A549 (cell line): ENCODE results near the gene NAXD. TPM values are rescaled to one million over a fixed set of nuclear protein-coding genes. Genes with fewer than 3 reads are reported as not detected.

Experiments
- ATAC-seq, 2 experiments: fragments of 200-7000 bp in 1 of 2; fragments of >200 bp in 1 of 2; cut with Nextera tagmentation in 1 of 2; cut with Tn5 transposase in 1 of 2; 3 replicates each; pipeline versions ENCODE4 v1.8.0 to v1.9.1; 2018 to 2020; ENCODE audit warnings: mild to moderate bottlenecking in 1 of 2, moderate library complexity in 1 of 2
- CTCF ChIA-PET: fragments of 300-600 bp; sonication (Branson Sonifier 250); formaldehyde crosslinking; extraction: SDS; loops from one replicate; lab custom pipeline; 2021; ENCODE audit warnings: antibody characterized with exemption, inconsistent platforms; lab: Yijun Ruan, JAX
- POLR2A ChIA-PET: fragments of 350-600 bp; formaldehyde crosslinking; extraction: SDS; loops from one replicate; lab custom pipeline; 2021; ENCODE audit warnings: antibody characterized with exemption, inconsistent platforms; lab: Yijun Ruan, JAX
- DNase-seq, 2 experiments: peaks; one replicate each; pipeline versions ENCODE4 v3.0.0 to v3.0.0-alpha.2; 2011 to 2016; ENCODE audit warnings: low read depth in 1 of 2, low spot score in 1 of 2
- FAIRE-seq: peaks from 2 replicates; lab custom pipeline; 2011; peaks lifted over from hg19 to GRCh38; lab: Jason Lieb, UNC
- H3K27ac ChIP-seq, 2 experiments: fragments of >200 bp; sonication (Bioruptor Twin); formaldehyde crosslinking; 3 replicates each; pipeline ENCODE4 v1.5.1; 2016 to 2017
- H3K4me1 ChIP-seq: fragments of >200 bp; sonication (Bioruptor Twin); formaldehyde crosslinking; 3 replicates; pipeline ENCODE4 v1.6.1; 2016
- H3K4me2 ChIP-seq: fragments of >200 bp; sonication (Bioruptor Twin); formaldehyde crosslinking; 3 replicates; pipeline ENCODE4 v1.6.1; 2016
- H3K4me3 ChIP-seq: fragments of >200 bp; sonication (Bioruptor Twin); formaldehyde crosslinking; 3 replicates; pipeline ENCODE4 v1.5.1; 2016
- H3K9me3 ChIP-seq: fragments of >200 bp; sonication (Bioruptor Twin); formaldehyde crosslinking; 3 replicates; pipeline ENCODE4 v1.6.1; 2016
- CBX8 ChIP-seq: fragments of 200-600 bp; sonication (generic); IDR thresholded peaks from 2 replicates; pipeline ENCODE4 v1.6.1; 2016
- CHD2 ChIP-seq: fragments of 150-350 bp; IDR thresholded peaks from 2 replicates; pipeline ENCODE4 v1.6.1; 2014; ENCODE audit warnings: low read length; ENCODE audit not compliant: partially characterized antibody
- E2F6 ChIP-seq: IDR thresholded peaks from 2 replicates; pipeline ENCODE4 v1.6.1; 2012; ENCODE audit warnings: low read depth, borderline replicate concordance
- ELK1 ChIP-seq: fragments of 150-350 bp; IDR thresholded peaks from 2 replicates; pipeline ENCODE4 v1.6.1; 2014; ENCODE audit warnings: low read depth, mild to moderate bottlenecking, low read length
- EP300 ChIP-seq, 2 experiments: fragments of >200 bp; sonication (Bioruptor Twin); formaldehyde crosslinking; IDR thresholded peaks; 2 replicates in 1 of 2; 3 replicates in 1 of 2; pipeline ENCODE4 v1.6.1; 2016 to 2017
- ESRRA ChIP-seq: fragments of 150-350 bp; IDR thresholded peaks from 2 replicates; pipeline ENCODE4 v1.6.1; 2014; ENCODE audit warnings: mild to moderate bottlenecking, low read length, borderline replicate concordance
- HES2 ChIP-seq: fragments of >200 bp; sonication (Bioruptor Twin); formaldehyde crosslinking; IDR thresholded peaks from 2 replicates; pipeline ENCODE4 v1.6.1; 2016
- HEYL ChIP-seq: fragments of 250-450 bp; sonication (Bioruptor Pico); IDR thresholded peaks from 2 replicates; pipeline ENCODE4 v1.8.0; 2021; ENCODE audit warnings: mild to moderate bottlenecking, moderate library complexity
- HOXB5 ChIP-seq: fragments of 250-450 bp; sonication (Bioruptor Pico); IDR thresholded peaks from 2 replicates; pipeline ENCODE4 v1.5.0; 2020; ENCODE audit warnings: mild to moderate bottlenecking, moderate library complexity
- JUNB ChIP-seq: fragments of >200 bp; sonication (Bioruptor Twin); formaldehyde crosslinking; IDR thresholded peaks from 2 replicates; pipeline ENCODE4 v1.6.1; 2016
- KDM1A ChIP-seq: fragments of 200-600 bp; sonication (generic); IDR thresholded peaks from 2 replicates; pipeline ENCODE4 v1.6.1; 2016; ENCODE audit warnings: low read depth, mild to moderate bottlenecking
- KDM5A ChIP-seq: fragments of 200-600 bp; sonication (generic); IDR thresholded peaks from 2 replicates; pipeline ENCODE4 v1.6.1; 2016; ENCODE audit warnings: antibody characterized with exemption, mild to moderate bottlenecking
- MAFK ChIP-seq: fragments of 450-650 bp; IDR thresholded peaks from 2 replicates; pipeline ENCODE4 v1.6.1; 2014; ENCODE audit not compliant: partially characterized antibody
- MYC ChIP-seq: IDR thresholded peaks from 2 replicates; pipeline ENCODE4 v1.6.1; 2012; ENCODE audit warnings: mild to moderate bottlenecking, inconsistent platforms, low read length, improper control_type of control experiment, borderline replicate concordance
- NR3C1 ChIP-seq: fragments of >200 bp; sonication (Bioruptor Twin); formaldehyde crosslinking; IDR thresholded peaks from 3 replicates; pipeline ENCODE4 v1.6.1; 2017
- PBX3 ChIP-seq: IDR thresholded peaks from 2 replicates; pipeline ENCODE4 v1.6.1; 2012
- RAD21 ChIP-seq, 2 experiments: fragments of >200 bp in 1 of 2; sonication (Bioruptor Twin) in 1 of 2; formaldehyde crosslinking in 1 of 2; IDR thresholded peaks in 1 of 2; conservative IDR thresholded peaks in 1 of 2; 2 replicates in 1 of 2; 3 replicates in 1 of 2; pipeline ENCODE4 v1.6.1; 2012 to 2018; ENCODE audit warnings: inconsistent platforms in 1 of 2
- RARB ChIP-seq: fragments of 250-450 bp; sonication (Bioruptor Pico); IDR thresholded peaks from 2 replicates; pipeline ENCODE4 v1.8.0; 2021; ENCODE audit warnings: mild to moderate bottlenecking, moderate library complexity
- RCOR1 ChIP-seq: fragments of 150-350 bp; IDR thresholded peaks from 2 replicates; pipeline ENCODE4 v1.6.1; 2014; ENCODE audit warnings: antibody characterized with exemption, low read length, low read depth
- TP53 ChIP-seq: fragments of 250-450 bp; sonication (Bioruptor Pico); IDR thresholded peaks from 2 replicates; pipeline ENCODE4 v1.5.0; 2021; ENCODE audit warnings: mild to moderate bottlenecking, moderate library complexity
- ZC3H11A ChIP-seq: fragments of 450-650 bp; IDR thresholded peaks from 2 replicates; pipeline ENCODE4 v1.6.1; 2014; ENCODE audit warnings: antibody characterized with exemption, mild to moderate bottlenecking
- WGBS: methylation state at CpG from one replicate; pipeline ENCODE4 v1.1.6; 2017; ENCODE audit errors: missing lambda C conversion rate; 5-methylcytosine and 5-hydroxymethylcytosine counted together
- polyA plus RNA-seq, 4 experiments: library from polyadenylated mRNA; depleted of rRNA in 3 of 4; stranded (reverse); fragments of >200 nt; fragmentation: RNase III in 1 of 4; extraction: RNeasy Plus Mini Kit Qiagen cat#74134 plus additional on column Dnase treatment in 1 of 4; gene quantifications; 2 replicates in 3 of 4; 3 replicates in 1 of 4; pipeline ENCODE4 v1.2.3, GENCODE V29; 2011 to 2017

Gene NAXD
- polyA plus RNA-seq, 2 of the 4 experiments (the other 2 are of a cell fraction) = 14.2 to 19.0 TPM

GRCh38 chr13:110570886-110571285 is 44.5 kb upstream of the NAXD start:
- 79% methylated on average over 10 of the region's 10 CpGs for WGBS
- H3K9me3 ChIP-seq = no peaks in the 10 kb centered on the region
- DNase-seq = no peak
- no peak overlapping the region for H3K4me3 ChIP-seq
- ATAC-seq = no peak
- POLR2A ChIA-PET = no interaction called here
- FAIRE-seq = no peak
- CTCF ChIA-PET = no interaction called here
- TF ChIP-seq E2F6 = no peak
- TF ChIP-seq RARB = no peak
- TF ChIP-seq TP53 (CRISPR knock-in tag) = no peak
- TF ChIP-seq EP300 (IDR thresholded peaks at IDR 0.05) = no peak
- TF ChIP-seq ZC3H11A = no peak
- H3K4me2 ChIP-seq = no peak overlapping the region
- H3K27ac ChIP-seq = no peak overlapping the region
- H3K4me1 ChIP-seq = peaks cover 6% of the 10 kb centered on the region; the same call in 1 of the 3 replicates

GRCh38 chr13:110571896-110572777 is 43.2 kb upstream of the NAXD start:
- FAIRE-seq (no peak), DNase-seq (no peak), ATAC-seq (no peak)
- no peak overlapping the region for H3K4me2 ChIP-seq
- TF ChIP-seq MYC (no peak), ESRRA (no peak), JUNB (no peak), MAFK (no peak), HES2 (no peak), KDM1A (no peak), ELK1 (no peak), CBX8 (no peak), HOXB5 (CRISPR knock-in tag) (no peak), CHD2 (no peak), KDM5A (no peak), RCOR1 (no peak), RAD21 (conservative IDR thresholded peaks at IDR 0.05 in 1 of 2, IDR thresholded peaks at IDR 0.05 in 1 of 2) (no peak)
- no peak overlapping the region for H3K27ac ChIP-seq
- no peak overlapping the region for H3K4me3 ChIP-seq
- POLR2A ChIA-PET = no interaction called here
- H3K9me3 ChIP-seq = no peaks in the 10 kb centered on the region
- H3K4me1 ChIP-seq = peaks cover 6% of the 10 kb centered on the region; the same call in 1 of the 3 replicates
- WGBS = 57% methylated on average over 14 of the region's 20 CpGs
- CTCF ChIA-PET = interaction anchor here (0.6 kb wide), 1 partner anchor 131 kb away, joined by 3 read pairs; no protein-coding TSS in a partner anchor

- peaks cover 6% of the 10 kb centered on the region; the same call in 1 of the 3 replicates for H3K4me1 ChIP-seq
- no peak for TF ChIP-seq HEYL (CRISPR knock-in tag)
- TF ChIP-seq PBX3 = no peak
- no peak for TF ChIP-seq NR3C1
- H3K27ac ChIP-seq = no peak overlapping the region
- DNase-seq (no peak), ATAC-seq (no peak), FAIRE-seq (no peak)
- ChIA-PET CTCF (interaction anchor here (0.6 to 1.4 kb wide), 2 partner anchors 8 to 130 kb away, joined by 3 to 4 read pairs; no protein-coding TSS in a partner anchor), POLR2A (no interaction called here)
- 80% methylated on average over 2 of the region's 2 CpGs for WGBS
- H3K4me2 ChIP-seq = no peak overlapping the region
- no peaks in the 10 kb centered on the region for H3K9me3 ChIP-seq
- no peak overlapping the region for H3K4me3 ChIP-seq
These were observed 42.6 kb upstream of the NAXD start for GRCh38 chr13:110572778-110573118.
